Measurements from ENCODE around the gene IFIT2.

- TF ChIP-seq CTCF (conservative IDR thresholded peaks at IDR 0.05) (no peak), ZFX (IDR thresholded peaks at IDR 0.05) (no peak)
Observed at GRCh38 chr10:89283936-89284475, 17.8 kb upstream of the IFIT2 start.

Data from C4-2B (cell line).